ENCODE results near the gene IFITM2.

- TF ChIP-seq CTCF (conservative IDR thresholded peaks at IDR 0.05) (no peak), ZFX (IDR thresholded peaks at IDR 0.05) (no peak)
These were observed 11.2 kb upstream of the IFITM2 start for GRCh38 chr11:296171-297050.

Measured in C4-2B (cell line).